Measurements from ENCODE around the gene KRTAP1-3.
"Not testable (repeated sequence)": the region's sequence is repeated elsewhere in the genome, so short reads cannot be mapped to it uniquely, and the experiment has no call there.

Gene KRTAP1-3

GRCh38 chr17:41067281-41067680, 32.6 kb upstream of the KRTAP1-3 start:
- DNase-seq (ENCODE audit: low read depth), result no peak
- no peak overlapping the region for H3K4me3 ChIP-seq (ENCODE audit: low read depth, low read length)
- TF ChIP-seq CTCF (IDR thresholded peaks at IDR 0.05; ENCODE audit: control insufficient read depth, extremely low read depth, insufficient read depth), result no peak

GRCh38 chr17:41065829-41066624, 31.4 kb upstream of the KRTAP1-3 start, which contains the start of gene KRTAP2-4:
KRTAP2-4 (minus strand) TSS chr17:41065879; CDS start chr17:41065845, 34 bp downstream.
- no peak for TF ChIP-seq CTCF (IDR thresholded peaks at IDR 0.05; ENCODE audit: control insufficient read depth, extremely low read depth, insufficient read depth)
- DNase-seq (ENCODE audit: low read depth), result no peak
- no peak within 1 kb of the TSS for H3K4me3 ChIP-seq (ENCODE audit: low read depth, low read length)

- DNase-seq (ENCODE audit: low read depth); H3K4me3 ChIP-seq (ENCODE audit: low read depth, low read length): not testable (repeated sequence)
These were observed 30.5 kb upstream of the KRTAP1-3 start for GRCh38 chr17:41065016-41065689.

- no peak for DNase-seq (ENCODE audit: low read depth)
- TF ChIP-seq CTCF (IDR thresholded peaks at IDR 0.05; ENCODE audit: control insufficient read depth, extremely low read depth, insufficient read depth), result no peak
- H3K4me3 ChIP-seq (ENCODE audit: low read depth, low read length), result no peak overlapping the region
These were observed 29.6 kb upstream of the KRTAP1-3 start for GRCh38 chr17:41064301-41064700.

- DNase-seq (ENCODE audit: low read depth), result no peak
- no peak for TF ChIP-seq CTCF (IDR thresholded peaks at IDR 0.05; ENCODE audit: control insufficient read depth, extremely low read depth, insufficient read depth)
- H3K4me3 ChIP-seq (ENCODE audit: low read depth, low read length), result no peak overlapping the region
These were observed 28.8 kb upstream of the KRTAP1-3 start for GRCh38 chr17:41063449-41063848.

GRCh38 chr17:41061964-41062363, 27.3 kb upstream of the KRTAP1-3 start:
- no peak for TF ChIP-seq CTCF (IDR thresholded peaks at IDR 0.05; ENCODE audit: control insufficient read depth, extremely low read depth, insufficient read depth)
- DNase-seq (ENCODE audit: low read depth), result no peak
- no peak overlapping the region for H3K4me3 ChIP-seq (ENCODE audit: low read depth, low read length)

GRCh38 chr17:41060052-41060604, 25.5 kb upstream of the KRTAP1-3 start, which contains the start of gene KRTAP2-3:
KRTAP2-3 (minus strand) TSS chr17:41060114; CDS start chr17:41060050, 64 bp downstream.
- no peak within 1 kb of the TSS for H3K4me3 ChIP-seq (ENCODE audit: low read depth, low read length)
- no peak for DNase-seq (ENCODE audit: low read depth)
- no peak for TF ChIP-seq CTCF (IDR thresholded peaks at IDR 0.05; ENCODE audit: control insufficient read depth, extremely low read depth, insufficient read depth)

GRCh38 chr17:41059276-41060051, 24.8 kb upstream of the KRTAP1-3 start:
- DNase-seq (ENCODE audit: low read depth); H3K4me3 ChIP-seq (ENCODE audit: low read depth, low read length): not testable (repeated sequence)

All from LNCaP clone FGC (cell line).